SKM-1 (cell line): Measurements from ENCODE around the gene KANSL2.
A peak's percentile ranks its signal among the peaks of the same experiment; 100 is the strongest.
"Not testable (repeated sequence)": the region's sequence is repeated elsewhere in the genome, so short reads cannot be mapped to it uniquely, and the experiment has no call there.

Experiments used
- DNase-seq: peaks from one replicate; lab custom pipeline; 2025; ENCODE audit not compliant: unreplicated experiment; lab: John Stamatoyannopoulos, UW

Gene KANSL2, protein sequence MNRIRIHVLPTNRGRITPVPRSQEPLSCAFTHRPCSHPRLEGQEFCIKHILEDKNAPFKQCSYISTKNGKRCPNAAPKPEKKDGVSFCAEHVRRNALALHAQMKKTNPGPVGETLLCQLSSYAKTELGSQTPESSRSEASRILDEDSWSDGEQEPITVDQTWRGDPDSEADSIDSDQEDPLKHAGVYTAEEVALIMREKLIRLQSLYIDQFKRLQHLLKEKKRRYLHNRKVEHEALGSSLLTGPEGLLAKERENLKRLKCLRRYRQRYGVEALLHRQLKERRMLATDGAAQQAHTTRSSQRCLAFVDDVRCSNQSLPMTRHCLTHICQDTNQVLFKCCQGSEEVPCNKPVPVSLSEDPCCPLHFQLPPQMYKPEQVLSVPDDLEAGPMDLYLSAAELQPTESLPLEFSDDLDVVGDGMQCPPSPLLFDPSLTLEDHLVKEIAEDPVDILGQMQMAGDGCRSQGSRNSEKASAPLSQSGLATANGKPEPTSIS

DNA sequence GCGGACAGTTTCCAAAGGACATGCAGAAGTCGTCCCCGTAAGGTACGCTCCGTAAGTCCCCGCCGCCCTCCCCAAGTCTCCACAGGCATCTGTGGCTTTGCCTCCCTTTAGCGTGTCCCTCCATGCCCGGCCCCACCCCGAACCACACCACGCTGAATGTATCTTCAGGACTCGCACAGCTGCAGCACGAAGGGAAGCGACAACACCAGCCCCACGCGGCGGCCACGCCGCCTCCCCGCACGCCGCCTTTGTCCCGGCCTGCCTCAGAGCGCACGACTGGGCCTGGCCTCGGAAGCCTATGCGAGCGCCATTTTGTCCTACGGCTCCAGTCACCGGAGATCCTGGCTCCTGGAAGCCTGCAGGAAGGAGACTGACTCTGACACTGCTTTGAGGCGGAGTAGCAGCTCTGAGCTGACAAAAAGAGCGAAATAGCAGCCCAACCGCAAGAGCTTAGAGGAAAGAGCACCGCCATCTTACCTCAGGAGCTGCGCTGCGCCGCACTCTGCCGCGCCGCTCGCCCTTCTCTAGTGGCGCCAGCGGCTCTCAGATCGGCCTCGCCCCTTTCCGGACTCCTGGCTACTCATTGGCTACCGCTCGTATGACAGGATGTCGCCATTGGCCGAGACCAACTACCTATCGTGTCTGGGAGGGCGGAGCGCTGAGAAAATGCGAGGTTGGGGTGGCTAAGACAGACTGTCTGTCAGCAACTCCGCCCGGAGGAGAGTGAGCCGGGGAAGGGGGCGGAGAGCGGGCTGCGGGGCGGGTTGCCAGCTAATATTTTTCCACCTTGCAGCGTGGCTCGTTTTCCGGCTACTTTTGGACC is at the start of gene KANSL2:
TSS of gene KANSL2 (minus strand) at position 529 of the 823 bp plus-strand sequence. CDS start 606 bp downstream, outside the sequence.
- peak; percentile 71 for DNase-seq

DNA sequence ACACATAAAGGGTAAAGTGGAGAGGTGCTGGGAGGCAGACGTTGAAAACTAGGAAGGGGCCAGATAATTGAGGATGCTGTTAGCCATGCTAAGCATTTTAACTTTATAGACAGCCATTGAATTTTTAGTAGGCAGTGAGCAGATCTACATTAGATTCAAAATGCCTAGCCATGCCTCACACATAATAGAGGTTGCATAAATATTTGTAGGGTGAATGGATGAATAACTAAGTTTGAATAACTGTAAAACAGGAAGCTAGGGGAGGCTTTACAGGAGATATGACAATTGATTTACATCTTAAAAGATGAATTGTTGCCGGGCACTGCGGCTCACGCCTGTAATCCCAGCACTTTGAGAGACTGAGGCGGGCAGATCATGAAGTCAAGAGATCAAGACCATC is 46.8 kb upstream of the KANSL2 start:
- no peak for DNase-seq

DNA sequence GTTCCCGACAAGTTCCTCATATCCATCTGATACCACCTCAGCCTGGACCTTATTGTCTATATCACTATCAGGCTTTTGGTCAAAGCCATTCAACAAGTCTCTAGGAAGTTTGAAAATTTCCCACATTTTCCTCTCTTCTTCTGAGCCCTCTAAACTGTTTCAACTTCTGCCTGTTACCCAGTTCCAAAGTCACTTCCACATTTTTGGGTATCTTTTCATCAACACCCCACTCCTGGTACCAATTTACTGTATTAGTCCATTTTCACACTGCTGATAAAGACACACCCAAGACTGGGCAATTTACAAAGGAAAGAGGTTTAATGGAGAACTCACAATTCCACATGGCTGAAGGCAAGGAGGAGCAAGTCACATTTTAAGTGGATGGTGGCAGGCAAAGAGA is 38.7 kb upstream of the KANSL2 start:
- DNase-seq, result not testable (repeated sequence)

DNA sequence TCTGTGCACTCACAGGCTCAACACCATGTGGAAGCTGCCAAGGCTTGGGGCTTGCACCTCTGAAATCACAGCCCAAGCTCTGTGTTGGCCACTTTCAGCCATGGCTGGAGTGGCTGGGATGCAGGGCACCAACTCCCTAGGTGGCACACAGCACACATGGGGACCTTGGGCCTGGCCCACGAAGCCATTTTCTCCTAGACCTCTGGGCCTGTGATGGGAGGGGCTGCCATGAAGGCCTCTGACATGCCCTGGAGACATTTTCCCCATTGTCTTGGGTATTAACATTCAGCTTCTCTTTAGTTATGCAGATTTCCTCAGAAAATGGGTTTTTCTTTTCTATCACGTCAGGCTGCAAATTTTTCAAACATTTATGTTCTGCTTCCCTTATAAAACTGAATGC is 38.1 kb upstream of the KANSL2 start:
- not testable (repeated sequence) for DNase-seq

DNA sequence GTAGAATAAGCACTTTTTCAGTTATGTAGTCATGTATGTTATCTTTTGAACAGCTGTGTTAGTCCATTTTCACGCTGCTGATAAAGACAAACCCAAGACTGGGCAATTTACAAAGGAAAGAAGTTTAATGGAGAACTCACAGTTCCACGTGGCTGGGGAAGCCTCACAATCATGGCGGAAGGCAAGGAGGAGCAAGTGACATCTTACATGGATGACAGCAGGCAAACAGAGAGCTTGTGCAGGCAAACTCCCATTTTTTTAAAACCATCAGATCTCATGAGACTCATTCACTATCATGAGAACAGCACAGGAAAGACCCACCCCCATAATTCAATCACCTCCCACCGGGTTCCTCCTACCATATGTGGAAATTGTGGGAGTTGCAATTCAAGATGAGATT is 37.0 kb upstream of the KANSL2 start:
- DNase-seq, result not testable (repeated sequence)

DNA sequence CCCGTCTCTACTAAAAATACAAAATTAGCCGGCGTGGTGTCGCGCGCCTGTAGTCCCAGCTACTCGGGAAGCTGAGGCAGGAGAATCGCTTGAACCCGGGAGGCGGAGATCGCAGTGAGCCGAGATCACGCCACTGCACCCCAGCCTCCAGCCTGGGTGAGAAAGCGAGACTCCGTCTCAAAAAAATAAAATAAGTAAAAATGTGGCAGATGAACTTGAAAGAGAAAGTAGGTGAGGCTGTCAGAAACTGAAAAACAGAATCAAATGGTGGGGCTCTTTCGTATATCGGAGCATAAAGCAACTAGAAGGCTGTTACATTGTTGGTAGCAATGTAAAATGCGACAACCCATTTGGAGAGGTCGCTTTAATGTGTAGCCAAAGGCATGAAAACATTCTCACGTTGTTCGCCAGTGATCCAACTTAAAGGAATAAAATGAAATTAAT is 35.2 kb upstream of the KANSL2 start:
- DNase-seq, result no peak

DNA sequence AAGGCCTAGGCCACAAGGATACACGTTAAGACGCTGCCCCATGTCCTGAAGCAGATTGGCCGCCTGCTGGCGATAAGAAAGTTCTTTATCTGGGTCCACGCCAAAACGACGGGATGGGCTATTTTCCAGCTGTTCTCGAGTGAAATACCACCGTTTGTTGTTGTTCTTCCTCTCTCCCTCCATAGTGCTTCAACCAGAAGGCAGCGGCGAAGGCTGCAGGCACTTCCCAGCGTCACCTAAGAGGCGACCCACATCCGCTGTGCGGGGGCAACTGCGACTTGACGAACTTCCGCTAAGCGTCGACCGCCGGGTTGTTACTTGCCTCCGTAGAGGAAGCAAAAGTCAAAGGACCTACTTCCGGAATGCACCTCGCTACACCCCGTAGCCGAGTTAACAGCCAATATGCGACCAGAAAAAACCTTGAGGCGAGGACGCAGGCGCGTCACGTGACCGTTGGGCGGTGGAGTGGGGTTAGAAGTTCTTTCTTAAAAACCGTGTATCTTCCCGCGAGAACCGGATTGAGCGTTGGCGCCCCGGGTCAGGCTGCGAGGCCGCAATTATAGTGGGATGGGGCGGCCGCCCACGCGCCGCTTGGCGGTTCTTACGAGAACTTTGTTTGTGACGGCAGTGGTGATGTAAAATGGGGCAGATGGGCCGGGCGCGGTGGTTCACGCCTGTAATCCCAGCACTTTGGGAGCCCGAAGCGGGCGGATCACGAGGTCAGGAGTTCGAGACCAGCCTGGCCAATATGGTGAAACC is 34.6 kb upstream of the KANSL2 start, which contains the start of gene CCNT1:
TSS of gene CCNT1 (minus strand) at position 215 of the 759 bp plus-strand sequence. CDS start at position 183, 32 bp downstream.
- DNase-seq, result peak; percentile 67

DNA sequence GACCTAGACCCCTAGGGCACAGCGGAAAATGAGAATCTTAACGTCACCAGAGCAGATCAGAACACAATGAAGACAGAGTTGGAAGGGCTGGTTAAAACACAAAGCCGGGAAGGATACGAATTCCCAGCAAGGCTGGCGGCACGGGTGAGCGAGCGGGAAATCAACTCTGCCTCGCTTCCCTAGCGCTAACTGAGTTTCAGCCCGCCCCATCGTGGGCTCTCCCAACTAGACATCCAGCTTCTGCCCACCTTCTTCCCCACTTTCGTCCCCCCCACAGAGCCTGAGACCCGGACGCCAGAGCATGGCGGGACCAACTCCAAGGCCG is 34.1 kb upstream of the KANSL2 start:
- no peak for DNase-seq

DNA sequence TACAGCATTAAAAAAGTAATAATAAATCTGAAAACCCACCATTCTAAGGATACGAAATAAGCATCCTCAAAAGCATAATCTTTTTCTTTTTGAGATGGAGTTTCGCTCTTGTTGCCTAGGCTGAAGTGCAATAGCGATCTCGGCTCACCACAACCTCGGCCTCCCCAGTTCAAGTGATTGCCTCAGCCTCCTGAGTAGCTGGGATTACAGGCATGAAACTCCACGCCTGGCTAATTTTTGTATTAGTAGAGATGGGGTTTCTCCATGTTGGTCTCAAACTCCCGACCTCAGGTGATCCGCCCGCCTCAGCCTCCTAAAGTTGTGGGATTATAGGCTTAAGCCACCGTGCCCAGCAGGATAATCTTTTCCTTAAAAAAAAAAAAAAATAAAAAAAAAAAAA is 30.2 kb upstream of the KANSL2 start:
- no peak for DNase-seq

DNA sequence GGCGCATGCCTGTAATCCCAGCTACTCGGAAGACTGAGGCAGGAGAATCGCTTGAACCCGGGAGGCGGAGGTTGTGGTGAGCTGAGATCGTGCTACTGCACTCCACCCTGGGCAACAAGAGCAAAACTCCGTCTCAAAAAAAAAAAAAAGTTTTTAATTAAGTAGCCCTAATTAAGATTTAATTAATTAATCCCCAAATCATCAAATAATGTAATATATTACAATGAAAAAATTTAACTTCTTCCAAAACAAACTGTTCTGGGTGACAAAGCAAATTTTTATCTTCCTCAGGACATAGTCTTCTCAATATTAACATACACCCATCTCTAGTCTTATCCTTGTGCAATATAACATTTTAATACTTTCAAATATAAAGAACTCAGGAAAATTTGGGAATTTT is 16.8 kb upstream of the KANSL2 start:
- DNase-seq, result not testable (repeated sequence)

DNA sequence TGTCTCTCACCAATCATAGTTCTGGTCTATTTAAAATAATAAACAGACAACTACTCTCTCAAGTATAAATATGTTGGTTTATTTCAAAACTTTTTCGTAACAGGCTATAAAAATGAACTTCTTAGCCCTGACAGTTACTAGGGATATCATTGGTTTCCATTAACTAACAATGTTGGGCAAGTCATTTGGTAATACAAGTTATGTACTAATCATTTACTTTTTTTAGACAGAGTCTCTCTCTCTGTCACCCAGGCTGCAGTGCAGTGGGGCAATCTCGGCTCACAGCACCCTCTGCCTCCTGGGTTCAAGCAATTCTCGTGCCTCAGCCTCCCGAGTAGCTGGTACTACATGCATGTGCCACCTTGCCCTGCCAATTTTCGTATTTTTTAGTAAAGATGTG is 14.6 kb upstream of the KANSL2 start:
- DNase-seq, result no peak

DNA sequence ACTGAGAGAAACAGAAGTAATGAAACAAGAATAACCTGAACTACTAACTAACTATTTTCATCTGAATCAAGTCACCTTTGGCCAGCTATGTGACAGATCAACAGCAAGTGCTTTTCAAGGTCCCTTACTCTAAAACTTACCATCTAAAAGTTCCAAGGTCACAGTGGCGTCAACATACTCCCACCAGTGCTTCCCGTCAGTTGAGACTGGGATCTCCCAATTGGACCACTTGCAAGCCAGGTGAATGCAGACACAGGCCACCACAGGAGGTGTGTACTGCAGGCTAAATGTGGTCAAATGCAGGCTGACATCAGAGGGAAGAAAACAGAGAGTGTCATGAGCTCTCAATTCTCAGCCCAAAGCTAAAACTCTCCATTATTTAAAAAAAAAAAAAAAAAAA is 13.8 kb upstream of the KANSL2 start:
- no peak for DNase-seq

DNA sequence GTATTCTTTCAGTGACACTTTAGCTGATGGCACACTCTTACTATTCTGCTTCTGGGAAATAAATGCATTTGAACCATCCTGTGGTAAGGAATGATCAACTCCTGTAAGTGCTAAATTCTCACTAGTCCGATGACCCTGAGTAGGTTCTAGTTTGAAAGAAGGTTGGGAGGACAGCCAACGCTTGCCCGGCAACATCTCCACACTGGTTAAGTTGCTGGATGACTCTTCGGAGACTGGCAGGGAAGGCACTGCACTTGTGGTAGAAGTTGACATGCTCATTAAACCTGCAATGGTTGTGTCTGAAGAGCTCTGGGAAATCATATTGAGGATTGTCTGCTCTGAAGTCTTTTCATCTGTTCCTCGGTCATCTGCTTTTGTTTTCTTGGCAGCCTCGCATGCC is 12.0 kb upstream of the KANSL2 start:
- no peak for DNase-seq

DNA sequence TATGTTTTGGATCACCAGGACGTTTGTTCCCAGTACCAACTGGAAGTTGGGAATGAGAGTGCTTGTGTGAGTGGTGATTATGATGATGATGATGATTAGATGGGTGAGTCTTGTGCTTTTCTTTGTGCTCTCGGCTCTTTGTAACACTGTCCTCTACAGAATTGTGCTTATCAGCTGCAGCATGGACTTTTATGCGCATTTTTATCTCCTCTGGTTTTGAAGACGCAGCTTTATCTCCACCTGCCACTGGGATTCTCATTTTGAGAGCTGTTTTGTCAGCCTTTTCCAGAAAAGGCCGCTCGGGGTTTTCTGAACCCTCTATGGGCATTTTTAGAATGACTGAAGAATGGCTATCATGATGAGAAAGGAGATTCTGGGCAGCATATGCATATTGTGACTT is 11.5 kb upstream of the KANSL2 start:
- DNase-seq, result no peak

DNA sequence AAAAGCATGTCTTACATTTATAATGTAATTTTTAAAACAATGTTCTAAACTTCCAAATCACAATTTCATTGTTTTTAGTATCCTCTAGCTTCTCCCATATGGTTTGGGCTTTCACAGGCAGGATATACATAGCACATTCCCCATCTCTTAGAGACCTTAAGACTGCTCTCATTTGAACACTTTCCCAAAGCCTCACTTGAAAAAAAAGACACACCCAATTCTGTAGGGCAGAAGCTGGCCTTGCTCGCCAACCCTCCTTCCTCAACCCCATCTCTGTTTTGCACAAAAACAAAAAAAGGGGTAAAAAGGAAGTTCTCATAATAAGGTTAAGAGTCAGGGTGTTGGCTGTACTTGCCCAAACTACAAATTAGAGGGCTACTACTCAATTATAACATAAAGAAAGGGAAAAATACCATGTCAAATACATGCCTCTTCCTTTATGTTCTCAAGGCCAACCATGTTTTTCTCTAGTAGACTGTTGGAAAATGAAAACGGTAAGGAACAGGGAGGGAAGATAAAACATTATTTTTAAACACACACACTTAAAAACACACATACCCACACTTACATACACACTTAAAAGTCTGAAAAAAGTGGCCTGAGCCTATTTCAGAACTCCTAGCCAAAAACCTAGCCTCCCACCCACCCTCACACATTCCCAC is 9.9 kb upstream of the KANSL2 start:
- DNase-seq, result no peak

DNA sequence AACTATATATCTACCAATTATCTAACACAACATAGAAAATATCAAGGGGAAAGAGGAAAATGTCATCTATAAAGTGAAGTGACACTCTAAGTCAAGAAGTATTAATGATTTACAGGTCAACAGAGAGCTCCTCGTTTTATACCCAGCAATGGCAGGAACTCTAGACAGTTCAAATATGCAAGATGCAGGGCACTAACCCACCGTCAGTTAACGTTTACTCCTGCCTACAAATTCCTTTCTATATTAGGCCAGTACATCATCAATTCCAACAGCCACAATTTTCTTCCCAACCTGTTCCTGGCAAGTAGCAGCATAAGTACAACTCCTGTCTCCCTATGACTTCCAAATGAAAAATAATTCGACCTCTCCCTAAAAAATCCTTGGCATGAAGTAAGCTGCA is 9.0 kb upstream of the KANSL2 start:
- DNase-seq, result no peak

DNA sequence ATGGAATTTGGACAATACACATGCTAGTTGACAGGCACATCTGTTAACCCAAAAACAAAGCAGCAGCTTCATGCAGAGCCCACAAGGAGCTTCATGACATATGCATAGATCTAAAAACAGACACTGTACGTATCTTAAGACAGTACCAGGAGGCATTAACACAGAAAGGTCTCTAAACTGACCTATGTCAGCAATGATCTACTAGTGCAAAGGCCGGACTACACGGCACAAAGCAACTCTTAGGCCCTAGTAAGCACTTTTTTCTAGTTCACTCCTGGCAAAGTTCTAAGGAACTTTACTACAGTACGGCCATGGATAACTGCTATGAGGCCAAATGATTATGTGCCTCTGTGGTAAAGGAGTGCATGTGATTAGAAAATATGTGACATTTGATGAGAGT is 8.4 kb upstream of the KANSL2 start:
- DNase-seq, result no peak

DNA sequence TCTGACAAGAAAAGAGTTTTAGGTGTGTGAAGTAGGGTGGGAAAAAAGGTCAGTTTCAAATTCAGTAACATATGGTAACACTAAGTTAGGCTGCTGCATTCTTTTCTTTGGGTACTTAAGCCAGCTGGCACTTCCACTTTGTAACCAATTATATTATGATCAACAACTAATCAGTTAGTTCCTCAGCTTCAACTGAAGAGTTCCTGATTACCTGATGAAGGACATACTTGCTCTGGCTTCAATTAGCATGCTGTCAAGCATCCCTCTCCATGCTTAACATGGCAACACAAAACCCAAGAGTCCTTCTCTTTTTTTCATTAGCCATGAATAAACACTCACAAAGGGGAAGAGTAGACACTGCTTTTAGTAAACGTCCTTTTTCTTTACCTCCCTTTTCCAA is 6.8 kb upstream of the KANSL2 start:
- no peak for DNase-seq

DNA sequence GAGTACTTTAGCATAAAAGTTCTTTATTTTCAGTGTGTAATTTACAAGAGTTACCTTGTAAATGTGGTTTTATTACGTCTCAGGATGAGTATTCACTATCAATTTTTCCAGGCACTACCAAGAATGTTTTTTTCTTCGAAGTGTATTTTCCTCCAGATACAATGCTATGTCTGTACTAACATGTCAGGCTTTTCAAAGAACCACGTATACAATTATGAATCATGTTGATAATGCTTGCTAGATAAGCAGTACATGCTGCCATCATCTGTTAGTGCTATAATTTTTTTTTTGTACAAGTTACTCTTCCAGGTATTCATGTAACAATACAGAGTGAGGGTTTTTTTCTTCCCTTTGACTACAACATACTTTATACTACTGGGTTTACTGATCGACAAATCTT is 5.6 kb upstream of the KANSL2 start:
- no peak for DNase-seq

DNA sequence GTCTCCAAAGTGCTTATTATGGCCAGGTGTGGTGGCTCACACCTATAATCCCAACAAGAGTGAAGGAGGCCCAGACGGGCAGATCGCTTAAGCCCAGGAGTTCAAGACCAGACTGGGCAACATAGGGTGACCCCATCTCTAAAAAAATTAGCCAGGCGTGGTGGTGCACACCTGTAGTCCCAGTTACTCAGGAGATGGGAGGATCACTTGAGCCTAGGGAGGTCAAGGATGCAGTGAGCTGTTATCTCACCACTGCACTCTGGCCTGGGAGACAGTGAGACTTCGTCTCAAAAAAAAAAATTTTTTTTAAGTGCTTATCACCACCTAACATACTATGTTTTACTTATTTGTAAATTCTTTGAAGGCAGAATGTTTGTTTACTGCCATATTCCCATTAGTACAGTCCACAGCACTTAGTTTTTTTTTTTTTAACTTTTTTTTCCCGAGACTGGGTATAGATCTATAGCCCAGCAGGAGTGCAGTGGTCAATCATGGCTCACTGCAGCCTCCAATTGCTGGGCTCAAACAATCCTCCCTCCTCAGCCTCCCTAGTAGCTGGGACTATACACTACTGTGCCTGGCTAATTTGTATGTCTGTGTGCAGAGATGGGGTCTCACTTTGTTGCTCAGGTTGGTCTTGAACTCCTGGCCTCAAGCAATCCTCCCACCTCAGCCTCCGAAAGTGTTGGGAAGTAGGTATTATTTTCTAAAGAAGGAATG is 4.7 kb upstream of the KANSL2 start:
- DNase-seq, result no peak
